ENCODE results near the gene PCDHA2. TPM values are rescaled to one million over a fixed set of nuclear protein-coding genes. Genes with fewer than 3 reads are reported as not detected.
"Not testable (repeated sequence)": the region's sequence is repeated elsewhere in the genome, so short reads cannot be mapped to it uniquely, and the experiment has no call there.

PCDHA2 gene
- total RNA-seq, 2 experiments from 2014 or later, result not detected

GRCh38 chr5:140822281-140822629 is 27.6 kb downstream of the PCDHA2 start:
- no peak for DNase-seq
- H3K36me3 Mint-ChIP-seq (ENCODE audit: low read depth), result peaks cover 3% of the 10 kb centered on the region
- intact Hi-C loops (cut with DNase I, micrococcal nuclease), result no loop called here
- H3K27me3 Mint-ChIP-seq, result peaks cover 9% of the 10 kb centered on the region
- ATAC-seq, result no peak
- no peaks in the 10 kb centered on the region for H3K4me1 Mint-ChIP-seq
- H3K9me3 Mint-ChIP-seq (ENCODE audit: low read depth), result peaks cover 8% of the 10 kb centered on the region
- no peak overlapping the region for H3K4me3 Mint-ChIP-seq
- ChIA-PET POLR2A (no interaction called here), CTCF (interaction anchor here (1.6 kb wide), 1 partner anchor 17 kb away, joined by 6 read pairs; no protein-coding TSS in a partner anchor)
- H3K27ac Mint-ChIP-seq, result no peak overlapping the region

GRCh38 chr5:140822969-140823368 is 28.3 kb downstream of the PCDHA2 start:
- H3K4me1 Mint-ChIP-seq; POLR2A ChIA-PET; H3K9me3 Mint-ChIP-seq (ENCODE audit: low read depth); H3K36me3 Mint-ChIP-seq (ENCODE audit: low read depth); CTCF ChIA-PET; DNase-seq; intact Hi-C loops (cut with DNase I, micrococcal nuclease); ATAC-seq; H3K27ac Mint-ChIP-seq; H3K4me3 Mint-ChIP-seq: not testable (repeated sequence)
- peaks cover 14% of the 10 kb centered on the region for H3K27me3 Mint-ChIP-seq

GRCh38 chr5:140823475-140823874 is 28.8 kb downstream of the PCDHA2 start:
- Mint-ChIP-seq H3K36me3 (ENCODE audit: low read depth) (peaks cover 9% of the 10 kb centered on the region), H3K4me1 (no peaks in the 10 kb centered on the region), H3K27me3 (peaks cover 16% of the 10 kb centered on the region), H3K27ac (no peak overlapping the region), H3K4me3 (no peak overlapping the region), H3K9me3 (ENCODE audit: low read depth) (peaks cover 11% of the 10 kb centered on the region)
- CTCF ChIA-PET, result no interaction called here
- DNase-seq (no peak), ATAC-seq (no peak)
- intact Hi-C loops (cut with DNase I, micrococcal nuclease), result no loop called here
- POLR2A ChIA-PET, result no interaction called here

GRCh38 chr5:140827704-140828361 is 33.2 kb downstream of the PCDHA2 start, which contains the start of gene PCDHA6:
Gene PCDHA6 (plus strand): TSS chr5:140827960. CDS start chr5:140828092, 132 bp downstream.
- intact Hi-C loops (cut with DNase I, micrococcal nuclease), result no loop called here

GRCh38 chr5:140828362-140828737 is 33.7 kb downstream of the PCDHA2 start:
- intact Hi-C loops (cut with DNase I, micrococcal nuclease), result no loop called here
- POLR2A ChIA-PET, result no interaction called here
- H3K4me3 Mint-ChIP-seq, result no peak overlapping the region
- ATAC-seq (no peak), DNase-seq (no peak)
- CTCF ChIA-PET, result interaction anchor here (2.4 kb wide), 1 partner anchor 13 kb away, joined by 9 read pairs; the partner anchor contains the start of gene PCDHA8
- no peaks in the 10 kb centered on the region for H3K4me1 Mint-ChIP-seq
- no peak overlapping the region for H3K27ac Mint-ChIP-seq
- peaks cover 15% of the 10 kb centered on the region for H3K36me3 Mint-ChIP-seq (ENCODE audit: low read depth)
- peaks cover 15% of the 10 kb centered on the region for H3K9me3 Mint-ChIP-seq (ENCODE audit: low read depth)
- peaks cover 29% of the 10 kb centered on the region for H3K27me3 Mint-ChIP-seq

More at GRCh38 chr5:140827704-140828361, 33.2 kb downstream of the PCDHA2 start, which contains the start of gene PCDHA6:
- CTCF ChIA-PET, result interaction anchor here (2.4 kb wide), 1 partner anchor 13 kb away, joined by 9 read pairs; the partner anchor contains the start of gene PCDHA8
- peaks cover 25% of the 10 kb centered on the region for H3K27me3 Mint-ChIP-seq
- DNase-seq (no peak), ATAC-seq (no peak)
- no peak within 1 kb of the TSS for H3K27ac Mint-ChIP-seq
- H3K4me1 Mint-ChIP-seq, result no peaks in the 10 kb centered on the region
- peaks cover 13% of the 10 kb centered on the region for H3K9me3 Mint-ChIP-seq (ENCODE audit: low read depth)
- POLR2A ChIA-PET, result no interaction called here
- no peak within 1 kb of the TSS for H3K4me3 Mint-ChIP-seq
- peaks cover 13% of the 10 kb centered on the region for H3K36me3 Mint-ChIP-seq (ENCODE audit: low read depth)

- ATAC-seq, DNase-seq, H3K27ac Mint-ChIP-seq, CTCF ChIA-PET, POLR2A ChIA-PET, H3K4me1 Mint-ChIP-seq, H3K4me3 Mint-ChIP-seq: not testable (repeated sequence)
- intact Hi-C loops (cut with DNase I, micrococcal nuclease), result loop anchor here (5.0 to 10.0 kb wide), 5 partner anchors 38 to 405 kb away; partner anchors contain the start of genes PCDHA1 (in 1 of the 2), PCDHA13 (in 1 of the 2) and PCDHA2 (in 1 of the 2)
- H3K9me3 Mint-ChIP-seq (ENCODE audit: low read depth), result peaks cover 17% of the 10 kb centered on the region
- H3K36me3 Mint-ChIP-seq (ENCODE audit: low read depth), result peaks cover 21% of the 10 kb centered on the region
- peaks cover 35% of the 10 kb centered on the region for H3K27me3 Mint-ChIP-seq
Observed at GRCh38 chr5:140829511-140830501, 35.2 kb downstream of the PCDHA2 start.

GRCh38 chr5:140833993-140834392 is 39.3 kb downstream of the PCDHA2 start, which contains the start of gene PCDHA7:
Gene PCDHA7 (plus strand): TSS chr5:140834269. CDS start chr5:140834384, 115 bp downstream.
- ATAC-seq, result no peak
- ChIA-PET CTCF (interaction anchor here (0.8 kb wide), 1 partner anchor 91 kb away, joined by 5 read pairs; no protein-coding TSS in a partner anchor), POLR2A (no interaction called here)
- Mint-ChIP-seq H3K36me3 (ENCODE audit: low read depth) (peaks cover 14% of the 10 kb centered on the region), H3K27me3 (peaks cover 27% of the 10 kb centered on the region), H3K9me3 (ENCODE audit: low read depth) (peaks cover 7% of the 10 kb centered on the region), H3K27ac (no peak within 1 kb of the TSS), H3K4me3 (no peak within 1 kb of the TSS), H3K4me1 (no peaks in the 10 kb centered on the region)
- intact Hi-C loops (cut with DNase I, micrococcal nuclease), result loop anchor here (5.0 to 10.0 kb wide), 5 partner anchors 38 to 401 kb away; partner anchors contain the start of genes PCDHA1 (in 1 of the 2), PCDHA13 (in 1 of the 2) and PCDHA2 (in 1 of the 2)
- DNase-seq, result no peak

- POLR2A ChIA-PET; DNase-seq; ATAC-seq; H3K4me3 Mint-ChIP-seq; H3K9me3 Mint-ChIP-seq (ENCODE audit: low read depth); H3K4me1 Mint-ChIP-seq; H3K27ac Mint-ChIP-seq: not testable (repeated sequence)
- H3K27me3 Mint-ChIP-seq, result peaks cover 27% of the 10 kb centered on the region
- CTCF ChIA-PET, result interaction anchor here (0.8 kb wide), 1 partner anchor 92 kb away, joined by 5 read pairs; no protein-coding TSS in a partner anchor
- peaks cover 13% of the 10 kb centered on the region for H3K36me3 Mint-ChIP-seq (ENCODE audit: low read depth)
- intact Hi-C loops (cut with DNase I, micrococcal nuclease), result loop anchor here (5.0 to 10.0 kb wide), 5 partner anchors 38 to 400 kb away; partner anchors contain the start of genes PCDHA1 (in 1 of the 2), PCDHA13 (in 1 of the 2) and PCDHA2 (in 1 of the 2)
Observed at GRCh38 chr5:140834439-140835008, 39.9 kb downstream of the PCDHA2 start.

- intact Hi-C loops (cut with DNase I, micrococcal nuclease), result loop anchor here (10.0 kb wide), 2 partner anchors 49 to 399 kb away; partner anchors contain the start of gene PCDHA13 (in 1 of the 2)
- ATAC-seq (no peak), DNase-seq (no peak)
- Mint-ChIP-seq H3K36me3 (ENCODE audit: low read depth) (peaks cover 12% of the 10 kb centered on the region), H3K4me1 (no peaks in the 10 kb centered on the region), H3K27ac (no peak overlapping the region), H3K9me3 (ENCODE audit: low read depth) (peaks cover 12% of the 10 kb centered on the region), H3K4me3 (no peak overlapping the region), H3K27me3 (peaks cover 34% of the 10 kb centered on the region)
- CTCF ChIA-PET, result interaction anchor here (0.6 to 1.3 kb wide), 2 partner anchors 48 to 91 kb away, joined by 3 to 4 read pairs; no protein-coding TSS in a partner anchor
- POLR2A ChIA-PET, result no interaction called here
Observed at GRCh38 chr5:140835622-140836510, 41.2 kb downstream of the PCDHA2 start.
